GM19463 (cell line): ENCODE measurements around the gene RAD51B.

Experiments used
- ATAC-seq: cut with Tn5 transposase; IDR thresholded peaks from one replicate; pipeline ENCODE4 v1.9.1; 2021; ENCODE audit warnings: mild to moderate bottlenecking, moderate library complexity; ENCODE audit not compliant: unreplicated experiment

The RAD51B gene

DNA sequence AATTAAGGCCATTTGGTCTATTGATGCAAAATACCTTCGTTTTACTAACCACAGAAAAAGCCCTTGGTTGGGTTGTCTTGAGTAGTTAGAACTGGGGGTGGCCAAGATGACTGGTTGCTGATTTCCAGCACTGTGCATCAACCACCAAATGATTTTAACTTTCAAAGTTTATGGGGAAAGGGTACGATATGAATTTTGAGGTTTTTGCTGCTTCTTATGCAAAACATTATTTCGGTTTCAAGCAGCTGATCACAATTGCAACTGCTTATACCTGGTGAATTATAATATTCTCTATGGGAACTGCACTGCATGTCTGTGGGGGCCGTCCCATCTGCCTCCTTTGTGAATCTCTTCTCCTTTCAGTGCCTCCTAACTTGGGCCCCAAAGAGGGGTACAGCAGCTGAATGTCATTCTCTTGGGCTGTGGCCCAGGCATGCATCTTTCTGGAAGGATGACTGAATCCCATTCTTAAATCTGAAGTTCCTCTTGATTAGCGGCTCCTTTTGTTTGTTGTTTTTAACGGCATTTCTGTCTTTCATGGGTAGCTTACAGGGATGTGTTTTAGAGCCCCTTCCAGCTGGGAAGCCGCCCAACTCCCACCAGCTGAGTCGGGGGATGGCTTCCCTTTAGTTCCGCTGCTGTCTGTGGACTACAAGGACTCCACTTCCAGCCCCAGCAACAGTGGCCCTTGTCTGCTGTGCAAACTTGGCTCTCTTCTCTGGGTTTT lies 493.5 kb downstream of the RAD51B start:
- peak; percentile 89 for ATAC-seq

DNA sequence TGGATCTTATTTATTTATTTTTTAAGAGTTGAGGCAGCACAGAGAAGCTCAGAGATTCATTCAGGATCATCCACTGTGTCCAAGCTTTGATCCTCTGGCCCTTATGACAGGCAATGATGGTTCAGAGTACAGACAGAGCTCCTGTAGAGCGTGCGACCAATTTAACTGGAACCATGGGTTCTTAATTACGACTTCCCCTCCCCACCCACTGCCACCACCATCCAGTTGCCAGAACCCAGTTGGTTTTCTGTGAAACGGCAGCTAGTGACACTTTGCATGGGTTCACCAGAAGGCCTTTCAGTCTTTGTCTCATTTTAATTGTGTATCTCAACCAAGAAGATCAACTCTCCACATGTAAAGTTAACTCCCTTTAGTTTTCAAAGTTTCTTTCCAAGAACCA lies 495.1 kb downstream of the RAD51B start:
- ATAC-seq = no peak

DNA sequence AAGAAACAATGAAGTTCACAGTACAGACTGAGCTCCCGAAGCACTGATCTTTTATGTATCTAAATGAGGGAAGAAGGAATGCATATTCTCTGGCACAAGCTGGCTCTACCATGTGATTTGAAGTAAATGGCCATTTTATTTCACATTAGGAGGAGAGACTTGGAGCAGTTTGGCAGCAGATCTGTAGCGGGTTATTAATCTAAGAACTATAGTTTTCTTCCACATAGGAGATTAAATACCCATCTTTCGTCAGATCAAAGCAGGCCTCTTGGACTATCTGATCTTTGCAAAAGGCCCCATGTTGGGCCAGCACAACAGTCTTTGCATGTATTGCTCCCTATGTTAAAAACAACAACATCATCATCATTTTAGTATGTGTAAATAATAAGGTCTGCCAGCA lies 495.5 kb downstream of the RAD51B start:
- no peak for ATAC-seq

DNA sequence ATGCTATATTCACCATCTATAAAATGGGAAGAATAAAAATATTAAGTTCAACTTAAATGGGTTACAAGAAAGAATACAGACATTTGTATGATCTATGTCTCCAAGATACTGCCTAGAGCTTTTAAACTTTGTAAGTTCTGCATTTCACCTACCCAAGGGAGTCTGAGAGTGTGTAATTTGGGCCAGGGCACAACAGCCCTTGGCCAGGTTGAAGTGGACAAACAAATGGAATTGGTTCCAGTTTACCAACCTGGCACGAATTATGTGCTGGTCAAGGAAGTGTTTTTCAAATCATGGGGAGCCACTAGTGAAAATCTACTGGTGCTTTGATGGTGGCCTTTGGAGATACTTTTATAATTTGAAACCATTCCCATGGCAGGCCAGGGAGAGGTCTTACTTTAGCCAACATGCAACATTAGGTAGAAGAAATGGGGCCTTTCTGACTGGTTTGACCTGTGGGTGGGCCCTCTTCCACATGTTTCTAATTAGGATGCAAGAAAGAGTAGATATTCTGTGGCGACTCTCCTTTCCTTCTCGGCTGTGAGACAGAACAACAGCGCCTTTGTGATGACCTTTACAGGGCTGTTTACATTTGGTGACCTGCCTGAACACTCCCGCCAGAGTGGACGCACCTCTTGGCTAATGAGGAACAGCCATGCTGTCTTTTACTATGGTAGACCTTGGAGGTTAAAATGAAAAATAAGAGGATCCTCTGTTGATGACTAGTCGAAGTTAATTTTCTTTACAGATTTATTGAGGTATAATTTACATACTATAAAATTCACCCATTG lies 496.7 kb downstream of the RAD51B start:
- no peak for ATAC-seq

DNA sequence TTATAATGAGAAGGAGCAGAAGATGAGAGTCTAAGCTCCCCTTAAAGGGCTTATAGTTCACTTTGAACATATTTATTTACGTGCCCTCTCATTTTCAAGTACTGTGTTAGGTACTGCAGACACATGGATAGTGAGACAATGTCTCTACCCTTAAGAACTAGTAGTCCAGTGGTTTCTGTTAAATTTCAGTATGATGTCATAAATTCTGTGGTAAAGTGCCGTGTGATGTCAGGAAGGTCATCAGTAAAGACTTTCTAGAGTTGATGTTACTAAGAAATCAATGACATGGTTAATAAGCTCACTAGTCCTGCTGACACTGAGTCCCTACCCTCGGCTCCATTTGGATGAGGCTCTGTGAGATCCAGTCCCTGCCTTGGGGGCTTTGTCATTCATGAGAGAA lies 497.7 kb downstream of the RAD51B start:
- no peak for ATAC-seq

DNA sequence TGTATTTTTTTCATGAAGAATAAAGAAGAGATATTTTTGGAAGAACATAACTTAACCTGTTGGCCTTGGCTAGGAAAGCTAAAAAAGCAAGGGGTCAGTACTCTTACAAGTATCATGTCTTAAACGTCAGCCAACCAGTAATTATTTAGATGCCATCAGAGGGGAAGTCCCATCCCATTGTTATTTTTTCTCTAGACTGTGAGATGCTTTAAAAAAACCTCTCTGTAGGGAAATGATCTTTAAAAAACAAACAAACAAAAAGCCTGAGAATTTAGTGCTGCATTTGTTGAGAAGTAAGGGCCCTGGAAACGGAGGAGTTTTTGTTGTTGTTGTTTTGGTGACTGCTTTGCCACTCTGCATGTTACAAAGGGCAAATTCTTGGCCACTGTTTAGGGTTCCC lies 499.2 kb downstream of the RAD51B start:
- no peak for ATAC-seq

DNA sequence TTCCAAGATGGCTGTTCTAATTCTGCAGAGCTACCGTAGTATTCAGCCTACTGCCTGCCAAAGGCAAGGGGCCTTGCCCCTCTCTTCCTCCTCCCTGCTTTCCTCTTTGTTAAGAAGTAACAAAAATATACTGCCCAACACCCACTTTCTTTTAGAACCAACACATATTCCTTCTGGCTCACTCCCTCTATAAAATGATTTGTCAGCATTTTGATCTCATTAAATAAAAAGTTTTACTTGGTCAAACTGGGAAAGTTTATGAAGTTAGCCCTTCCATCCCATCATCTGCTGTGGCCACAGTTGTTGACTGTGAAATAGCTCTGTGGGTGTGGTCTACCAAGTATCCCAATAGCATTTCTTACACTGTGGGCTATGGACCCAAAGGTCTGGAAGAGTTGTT lies 500.9 kb downstream of the RAD51B start:
- ATAC-seq = no peak

DNA sequence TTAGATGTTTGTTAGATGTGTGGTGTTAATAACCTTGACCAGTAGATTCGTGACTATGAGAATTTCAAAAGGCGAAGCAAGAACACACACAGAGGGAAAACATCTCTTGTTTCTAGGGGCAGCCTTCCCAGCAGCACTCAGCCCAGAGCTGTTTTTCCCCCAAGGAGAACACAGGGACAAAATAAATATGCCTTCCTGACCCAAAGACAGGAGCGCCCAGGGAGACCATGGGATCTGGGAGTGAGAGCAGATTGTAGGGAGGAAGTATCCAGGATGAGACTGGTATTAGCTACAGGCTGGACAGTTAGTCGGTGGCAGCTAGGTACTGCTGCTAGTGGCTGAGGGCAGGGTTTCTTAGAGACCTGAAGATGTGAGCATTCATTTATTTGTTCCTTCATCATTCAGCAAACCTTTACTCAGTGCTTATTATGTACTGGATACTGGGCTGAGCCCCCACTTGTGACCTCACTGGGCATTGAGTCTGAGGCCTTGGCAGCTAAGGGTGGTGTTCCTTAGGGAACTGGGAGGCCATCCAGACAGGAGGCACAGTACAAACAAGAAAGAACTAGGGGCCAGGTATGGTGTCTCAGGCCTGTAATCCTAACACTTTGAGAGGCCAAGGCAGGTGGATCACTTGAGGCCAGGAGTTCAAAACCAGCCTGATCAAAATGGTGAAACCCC lies 503.5 kb downstream of the RAD51B start:
- no peak for ATAC-seq

DNA sequence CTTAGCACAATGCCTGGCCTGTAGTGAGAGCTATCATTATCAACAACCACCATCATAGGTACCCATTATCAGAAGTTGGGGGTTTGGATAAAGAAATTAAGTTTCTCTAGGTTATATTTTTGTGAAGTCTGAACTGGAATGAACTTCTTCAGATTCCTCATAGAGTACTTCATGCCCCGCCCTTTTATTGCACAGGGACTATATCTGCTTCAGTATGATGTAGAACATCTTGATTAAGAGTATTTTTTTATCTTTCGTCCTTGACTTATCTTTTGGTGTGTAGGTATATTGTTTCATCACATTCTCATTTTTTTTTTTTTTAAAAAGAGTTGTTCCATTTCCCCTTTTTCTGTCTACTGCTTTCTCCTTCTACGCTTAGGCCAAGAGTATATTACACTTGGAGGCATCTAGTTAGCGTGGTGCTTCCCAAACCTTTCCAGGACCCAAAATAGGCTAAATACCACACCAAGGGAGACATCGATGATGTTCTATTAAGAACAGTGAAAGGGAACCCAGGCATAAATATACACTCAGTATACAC lies 505.8 kb downstream of the RAD51B start:
- no peak for ATAC-seq

DNA sequence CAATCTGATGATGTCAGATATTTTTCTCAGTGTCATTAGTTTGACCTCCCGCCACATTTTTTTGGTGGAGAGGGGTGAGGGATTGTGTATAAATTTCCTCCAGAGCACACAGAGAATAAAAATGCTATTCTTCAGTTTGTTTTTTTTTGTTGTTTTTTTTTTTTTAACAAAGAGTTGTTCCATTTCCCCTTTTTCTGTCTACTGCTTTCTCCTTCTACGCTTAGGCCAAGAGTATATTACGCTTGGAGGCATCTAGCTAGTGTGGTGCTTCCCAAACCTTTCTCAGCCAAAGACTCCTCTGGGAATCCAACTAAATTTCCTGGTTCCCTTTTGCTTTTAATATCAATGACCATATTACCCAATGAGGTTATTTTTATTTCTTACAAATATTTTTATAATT lies 507.7 kb downstream of the RAD51B start:
- no peak for ATAC-seq

DNA sequence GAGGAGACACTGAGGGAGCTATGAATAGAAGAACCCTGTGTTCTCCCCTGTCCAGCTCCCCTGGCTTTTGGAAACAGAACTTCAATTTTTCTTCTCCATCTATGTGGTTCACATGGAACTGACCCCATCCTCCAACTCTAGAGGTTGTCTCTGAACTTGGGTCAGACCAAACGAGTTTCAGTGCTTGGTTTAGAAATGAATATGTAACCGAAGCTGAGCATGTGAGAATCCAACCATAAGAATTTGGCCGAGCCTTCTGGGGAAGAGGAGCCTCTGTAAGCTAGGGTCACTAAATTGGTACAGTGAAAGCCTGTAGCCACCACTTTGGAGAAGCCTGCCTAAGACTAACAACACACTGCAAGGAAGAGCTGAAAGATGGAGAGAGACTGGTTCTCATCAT lies 508.9 kb downstream of the RAD51B start:
- ATAC-seq = peak; percentile 86

DNA sequence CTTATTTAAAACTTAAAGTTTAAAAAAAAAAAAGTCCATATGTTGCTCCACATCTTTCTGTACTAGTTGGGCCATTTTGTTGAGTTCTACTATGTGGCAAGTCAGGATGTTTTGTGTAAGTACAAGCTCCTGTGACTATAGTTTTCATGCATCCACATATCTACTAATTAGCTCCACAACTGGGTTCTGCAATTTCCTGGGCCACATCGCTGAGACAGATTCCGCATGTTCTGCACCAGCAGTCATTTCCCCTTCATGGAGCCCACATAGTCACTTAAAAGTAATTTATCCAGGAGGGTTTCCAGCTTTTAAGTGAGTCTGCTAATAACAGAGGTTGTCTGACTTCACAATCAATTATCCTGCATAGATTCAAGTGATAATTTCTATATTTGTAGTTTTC lies 511.8 kb downstream of the RAD51B start:
- no peak for ATAC-seq

DNA sequence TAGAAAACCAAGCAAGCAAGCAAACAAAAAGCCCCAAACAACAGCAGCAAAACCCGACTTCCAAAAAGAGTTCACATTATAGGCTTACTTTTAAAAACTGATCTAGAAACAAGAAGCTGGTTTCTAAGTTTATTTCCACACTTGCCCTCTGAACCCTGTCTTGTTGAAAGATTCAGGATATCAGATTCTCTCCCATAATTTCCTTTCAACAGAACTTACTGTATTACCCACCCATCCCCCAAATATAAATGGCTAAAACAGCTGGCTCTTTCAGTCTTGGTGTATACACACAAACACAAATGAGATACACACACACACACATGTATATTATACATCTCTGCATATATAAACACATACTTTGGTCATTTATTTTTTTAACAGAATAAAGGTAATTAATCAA lies 512.4 kb downstream of the RAD51B start:
- no peak for ATAC-seq

DNA sequence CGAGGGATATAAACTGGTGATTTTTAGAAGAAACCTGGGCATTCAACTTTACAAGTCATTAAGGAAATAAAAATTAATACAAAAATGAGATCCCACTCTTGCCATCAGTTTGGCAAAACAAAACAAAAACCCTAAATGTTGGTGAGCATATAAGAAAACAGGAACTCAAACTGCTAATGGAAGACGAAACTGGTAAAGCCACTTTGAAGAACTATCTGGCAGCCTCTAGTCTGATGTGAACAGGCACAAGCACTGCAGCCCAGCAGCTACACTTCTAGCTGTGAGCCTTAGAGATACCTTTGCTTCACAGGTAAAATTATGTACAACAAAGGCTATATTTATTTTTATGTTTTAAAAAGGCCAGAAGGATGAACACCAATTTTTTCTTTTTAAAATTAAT lies 513.7 kb downstream of the RAD51B start:
- ATAC-seq = peak; percentile 40

DNA sequence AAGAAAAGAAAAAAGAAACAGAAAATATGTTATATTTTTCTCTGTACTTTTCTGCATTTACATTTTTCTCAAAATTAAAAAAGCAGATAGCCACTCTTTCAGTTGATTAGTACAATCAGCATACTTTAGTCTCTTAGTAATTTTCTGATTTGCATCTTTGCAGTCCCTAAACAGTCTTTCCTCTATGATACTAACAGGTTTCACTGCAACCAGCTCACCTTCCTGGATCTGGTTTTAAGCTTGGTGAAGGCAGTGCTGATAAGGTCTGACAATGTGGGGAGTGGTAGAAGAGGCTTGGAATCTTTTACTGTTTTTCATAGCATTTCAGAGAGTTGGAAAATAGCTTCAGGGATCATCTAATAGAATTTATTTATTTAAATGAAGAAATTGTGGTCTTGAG lies 515.7 kb downstream of the RAD51B start:
- no peak for ATAC-seq

DNA sequence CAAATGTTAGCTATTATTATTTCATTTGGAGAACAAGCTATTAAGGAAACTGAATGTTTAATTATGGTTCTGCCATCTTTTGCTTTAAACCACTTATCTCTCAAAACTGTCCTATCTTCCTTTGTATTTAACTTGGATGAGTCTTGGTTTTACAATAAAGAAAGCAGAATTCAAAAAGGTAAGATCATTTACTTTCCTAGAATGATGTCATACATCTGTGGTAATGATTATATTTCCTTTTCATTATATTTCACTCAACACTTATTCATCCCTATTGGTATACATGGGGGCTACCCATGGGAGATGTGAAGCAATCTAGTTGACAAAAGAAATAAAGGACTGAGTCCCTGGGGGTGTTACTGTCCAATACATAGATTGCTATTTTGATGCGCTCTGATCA lies 516.6 kb downstream of the RAD51B start:
- ATAC-seq = no peak

DNA sequence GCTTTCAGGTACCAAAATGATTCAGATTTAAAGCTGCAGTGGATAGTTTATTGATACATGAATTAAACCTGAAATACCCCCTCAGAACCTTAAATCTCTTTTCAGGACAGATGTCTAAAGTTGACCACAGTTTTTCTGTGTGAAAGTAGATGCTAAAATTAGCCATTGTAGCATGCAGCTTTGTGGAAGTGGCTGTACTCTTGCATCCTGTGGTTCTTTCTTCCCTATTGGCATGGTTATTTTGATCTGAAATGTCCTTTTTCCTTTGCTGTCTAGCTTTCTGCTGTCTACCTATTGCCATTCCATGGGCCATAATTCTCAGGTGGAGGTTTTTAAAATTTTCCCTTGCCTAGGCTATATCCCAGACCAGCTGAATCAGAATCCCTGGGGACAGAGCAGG lies 517.7 kb downstream of the RAD51B start:
- no peak for ATAC-seq

DNA sequence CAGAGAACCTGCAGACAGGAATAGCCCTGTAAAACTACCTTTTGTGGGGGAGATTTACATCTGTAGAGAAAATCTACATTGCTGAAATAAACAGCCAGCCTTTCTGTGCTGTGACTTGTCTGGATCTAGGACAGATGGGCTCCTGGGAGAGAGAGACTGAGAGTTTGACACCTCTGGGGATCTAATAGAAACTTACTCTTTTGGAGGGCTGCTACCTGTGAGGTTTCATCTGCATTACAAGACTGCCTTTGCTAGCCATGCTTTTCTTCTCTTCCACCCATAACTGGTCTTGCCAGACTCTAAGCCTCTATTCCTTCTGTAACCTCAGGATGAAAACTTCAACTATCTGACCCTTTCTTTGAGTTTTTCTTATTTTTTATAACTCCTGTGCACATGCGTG lies 520.7 kb downstream of the RAD51B start:
- no peak for ATAC-seq

DNA sequence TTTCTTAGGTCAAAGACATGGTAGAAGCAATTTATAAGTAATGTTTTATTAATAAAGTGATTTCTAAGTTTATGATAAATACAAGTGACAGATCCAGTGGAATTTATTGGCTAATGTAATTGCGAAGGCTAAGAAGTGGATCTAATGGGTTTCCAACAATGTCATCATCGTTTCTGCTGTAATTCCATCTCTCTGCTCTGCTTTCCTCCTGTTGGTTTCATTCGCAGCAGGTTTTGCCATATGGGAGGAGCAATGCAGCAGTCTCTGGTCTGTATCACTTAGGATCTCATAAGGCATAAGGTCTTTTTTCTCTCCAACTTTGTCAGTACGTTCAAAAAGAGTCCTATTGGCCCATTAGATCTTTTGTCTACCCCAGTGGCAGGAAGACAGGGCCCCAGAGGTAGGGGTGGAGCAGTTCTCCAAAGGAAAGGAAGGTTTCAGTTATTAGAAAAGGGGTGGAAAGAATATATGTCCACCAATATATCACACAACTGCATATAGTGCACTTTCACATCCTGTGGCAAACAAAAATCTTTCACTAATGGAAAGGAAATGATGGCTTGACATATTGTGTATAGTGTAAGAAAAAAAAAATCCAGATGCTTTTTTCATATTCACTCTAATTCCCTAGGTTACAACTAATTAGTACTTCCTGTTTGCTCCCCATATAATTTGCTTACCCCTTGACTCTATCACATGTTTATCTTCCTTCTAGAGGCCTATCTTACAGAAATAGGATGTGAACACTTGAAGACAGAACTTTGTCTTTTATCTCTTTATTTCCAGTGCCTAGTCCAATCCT lies 522.0 kb downstream of the RAD51B start:
- ATAC-seq = peak; percentile 45

DNA sequence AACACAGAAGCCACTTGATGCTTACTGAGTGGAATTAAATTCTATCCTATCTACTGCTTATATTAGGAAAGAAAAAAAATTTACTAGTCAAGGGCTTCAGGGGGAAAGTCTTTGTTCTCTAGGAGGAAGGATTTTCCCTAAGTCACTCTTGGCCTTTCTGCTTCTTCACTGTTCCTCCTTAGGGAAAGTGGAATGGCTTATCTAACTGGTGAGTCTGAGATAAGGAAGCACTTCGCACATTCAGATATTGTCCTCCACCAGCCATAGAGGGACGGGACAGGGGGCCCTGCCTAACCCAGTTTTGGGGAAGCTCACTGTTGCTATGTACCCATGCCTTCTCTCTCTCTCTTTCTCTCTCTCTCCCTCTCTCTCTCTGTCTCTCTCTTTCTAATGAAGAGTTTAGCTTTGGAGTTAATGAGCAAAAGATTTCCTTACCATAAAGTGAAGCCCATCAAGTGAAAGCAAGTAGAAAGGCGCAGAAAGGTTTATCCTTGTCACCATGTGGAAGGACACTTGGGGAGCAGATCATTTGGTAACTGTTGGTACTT lies 522.7 kb downstream of the RAD51B start:
- no peak for ATAC-seq
